Body of pancreas (tissue), 4 donors: ENCODE data around the gene CDH4.

ENCODE experiments used
- POLR2A ChIP-seq, 3 donors: fragments of 450-650 bp; IDR thresholded peaks; one replicate each; pipeline ENCODE4 v1.6.1; 2016; ENCODE audit warnings: antibody characterized with exemption in 3 of 3, mild to moderate bottlenecking in 2 of 3
- TF ChIP-seq, protein P1 (sequence below), 7 experiments: fragments of 450-650 bp in 4 of 7; fragments of 200-600 bp in 3 of 7; sonication (generic) in 3 of 7; IDR thresholded peaks; one replicate each; pipeline ENCODE4 v1.5.1; 2016 to 2019; ENCODE audit warnings: antibody characterized with exemption in 7 of 7

- TF ChIP-seq, protein P1, sequence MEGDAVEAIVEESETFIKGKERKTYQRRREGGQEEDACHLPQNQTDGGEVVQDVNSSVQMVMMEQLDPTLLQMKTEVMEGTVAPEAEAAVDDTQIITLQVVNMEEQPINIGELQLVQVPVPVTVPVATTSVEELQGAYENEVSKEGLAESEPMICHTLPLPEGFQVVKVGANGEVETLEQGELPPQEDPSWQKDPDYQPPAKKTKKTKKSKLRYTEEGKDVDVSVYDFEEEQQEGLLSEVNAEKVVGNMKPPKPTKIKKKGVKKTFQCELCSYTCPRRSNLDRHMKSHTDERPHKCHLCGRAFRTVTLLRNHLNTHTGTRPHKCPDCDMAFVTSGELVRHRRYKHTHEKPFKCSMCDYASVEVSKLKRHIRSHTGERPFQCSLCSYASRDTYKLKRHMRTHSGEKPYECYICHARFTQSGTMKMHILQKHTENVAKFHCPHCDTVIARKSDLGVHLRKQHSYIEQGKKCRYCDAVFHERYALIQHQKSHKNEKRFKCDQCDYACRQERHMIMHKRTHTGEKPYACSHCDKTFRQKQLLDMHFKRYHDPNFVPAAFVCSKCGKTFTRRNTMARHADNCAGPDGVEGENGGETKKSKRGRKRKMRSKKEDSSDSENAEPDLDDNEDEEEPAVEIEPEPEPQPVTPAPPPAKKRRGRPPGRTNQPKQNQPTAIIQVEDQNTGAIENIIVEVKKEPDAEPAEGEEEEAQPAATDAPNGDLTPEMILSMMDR (IDR thresholded peaks at IDR 0.05): no peak
- no peak for TF ChIP-seq POLR2A (IDR thresholded peaks at IDR 0.05)
Observed at GRCh38 chr20:61567204-61567603, 315.1 kb downstream of the CDH4 start.
